GM12891 (cell line): Measurements from ENCODE around the gene AP1M1.

ENCODE experiments used
- POLR2A ChIP-seq: IDR thresholded peaks from 2 replicates; pipeline ENCODE4 v1.6.1; 2011; ENCODE audit warnings: low read depth, low read length, control low read depth
- POLR2AphosphoS5 ChIP-seq: IDR thresholded peaks from 2 replicates; pipeline ENCODE4 v1.6.1; 2011; ENCODE audit warnings: low read depth, low read length, control low read depth
- SPI1 ChIP-seq: IDR thresholded peaks from 2 replicates; pipeline ENCODE4 v1.6.1; 2011; ENCODE audit warnings: low read depth, low read length, control low read depth
- TAF1 ChIP-seq: IDR thresholded peaks from 2 replicates; pipeline ENCODE4 v1.6.1; 2011; ENCODE audit warnings: low read depth, low read length, control low read depth

DNA sequence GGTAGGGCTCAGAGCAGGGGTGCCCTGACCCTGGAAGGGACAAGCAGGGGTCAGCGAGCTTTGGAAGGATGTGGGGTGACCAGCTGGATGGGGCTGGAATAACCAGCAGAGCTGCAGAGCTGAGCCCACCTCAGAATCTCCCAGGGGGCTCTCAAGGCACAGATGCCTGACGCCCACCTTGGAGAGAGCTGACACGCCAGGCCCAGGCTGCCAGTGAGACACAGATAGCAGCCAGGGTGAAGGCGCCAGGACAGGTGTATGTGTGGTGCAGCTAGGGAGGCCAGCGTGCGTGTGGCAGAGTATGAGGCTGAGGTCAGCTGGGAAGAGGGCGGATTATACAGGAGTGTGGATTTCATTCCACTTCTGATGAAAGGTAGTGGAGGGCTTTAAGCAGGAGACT is 8.9 kb downstream of the AP1M1 start:
- TF ChIP-seq POLR2AphosphoS5 (no peak), TAF1 (no peak), POLR2A (0 out of 2 replicates have a peak, but pooled peaks have one; percentile 19), SPI1 (no peak)
